Measurements from ENCODE around the gene OR10AG1. TPM values are rescaled to one million over a fixed set of nuclear protein-coding genes. Genes with fewer than 3 reads are reported as not detected.

OR10AG1 gene
- total RNA-seq: not detected
- polyA plus RNA-seq: not detected
- long read RNA-seq, donor 1: 0 reads
- long read RNA-seq, donor 2: 0 reads
- long read RNA-seq, donor 3: 0 reads

DNA sequence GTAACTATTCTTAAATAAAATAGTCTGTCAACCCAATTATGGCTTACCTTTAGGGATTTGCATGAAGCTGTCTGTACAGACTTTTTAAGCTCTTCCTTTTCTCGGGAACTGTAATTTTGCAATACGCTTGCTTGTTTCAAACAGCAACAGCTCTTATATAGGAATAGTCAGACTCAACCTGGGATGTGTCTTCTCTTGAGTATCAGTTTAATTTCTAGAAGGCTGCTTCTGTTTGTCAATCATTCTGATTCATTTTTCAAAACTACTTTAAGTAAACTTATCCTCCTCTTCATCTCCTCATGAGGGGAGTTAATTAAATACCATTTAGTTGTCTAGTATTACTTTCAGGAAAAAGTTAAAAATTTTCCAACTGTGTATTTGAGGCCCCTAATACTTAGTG lies at the start of gene OR10AG1:
Gene OR10AG1, minus strand, starts transcription at position 101 of the 400 bp plus-strand sequence. Its CDS starts 38 bp downstream, at position 63.
- TF ChIP-seq POLR2A (IDR thresholded peaks at IDR 0.05) (no peak), CTCF (IDR thresholded peaks at IDR 0.05) (no peak)
- WGBS, 4 donors: 80 to 89% (median 83%) methylated on average over 2 of the region's 2 CpGs
- Histone ChIP-seq H3K4me3 (no peak within 1 kb of the TSS), H3K9me3 (no peaks in the 10 kb centered on the region), H3K4me1 (no peaks in the 10 kb centered on the region), H3K27me3 (no peaks in the 10 kb centered on the region), H3K36me3 (no peaks in the 10 kb centered on the region), H3K27ac (no peak within 1 kb of the TSS)
- intact Hi-C loops (cut with DNase I): no loop called here
- ATAC-seq: no peak
- no peak for DNase-seq

DNA sequence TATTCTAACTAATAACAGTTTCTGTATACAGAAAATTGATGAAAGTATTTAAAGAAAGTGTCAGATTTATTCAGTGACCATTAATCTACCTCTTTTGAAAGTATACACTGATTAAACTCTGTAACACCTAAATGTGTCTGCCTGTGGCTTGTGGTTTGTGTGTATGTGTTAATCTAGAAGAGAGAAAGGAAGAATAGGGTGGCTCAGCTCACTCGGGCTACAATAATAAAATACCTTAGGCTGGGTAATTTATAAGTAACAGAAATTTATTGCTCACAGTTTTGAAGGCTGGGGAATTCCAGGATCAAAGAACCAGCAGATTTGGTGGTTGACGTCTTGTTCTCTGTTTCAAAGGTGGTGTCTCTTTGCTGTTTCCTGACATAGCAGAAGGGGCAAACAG lies 44.1 kb upstream of the OR10AG1 start:
- Histone ChIP-seq H3K9me3 (peaks cover 0 to 6% (median 0%) of the 10 kb centered on the region in 12 donors), H3K36me3 (no peaks in the 10 kb centered on the region), H3K4me1 (no peaks in the 10 kb centered on the region), H3K27me3 (no peaks in the 10 kb centered on the region), H3K4me3 (no peak overlapping the region), H3K27ac (no peak overlapping the region)
- intact Hi-C loops (cut with DNase I): no loop called here
- no peak for TF ChIP-seq CTCF (IDR thresholded peaks at IDR 0.05)
- TF ChIP-seq POLR2A (IDR thresholded peaks at IDR 0.05): no peak
- ATAC-seq (no peak), DNase-seq (no peak)
- 62 to 74% (median 68%) methylated on average over 2 of the region's 2 CpGs for WGBS, 4 donors

GRCh38 chr11:56010716-56011115 lies 41.0 kb upstream of the OR10AG1 start:
- Histone ChIP-seq H3K4me3 (no peak overlapping the region), H3K27ac (no peak overlapping the region), H3K9me3 (peaks cover 0 to 6% (median 0%) of the 10 kb centered on the region in 12 donors), H3K36me3 (no peaks in the 10 kb centered on the region), H3K4me1 (no peaks in the 10 kb centered on the region), H3K27me3 (no peaks in the 10 kb centered on the region)
- no peak for TF ChIP-seq POLR2A (IDR thresholded peaks at IDR 0.05)
- TF ChIP-seq CTCF (IDR thresholded peaks at IDR 0.05): no peak
- intact Hi-C loops (cut with DNase I): no loop called here
- ATAC-seq (no peak), DNase-seq (no peak)

DNA sequence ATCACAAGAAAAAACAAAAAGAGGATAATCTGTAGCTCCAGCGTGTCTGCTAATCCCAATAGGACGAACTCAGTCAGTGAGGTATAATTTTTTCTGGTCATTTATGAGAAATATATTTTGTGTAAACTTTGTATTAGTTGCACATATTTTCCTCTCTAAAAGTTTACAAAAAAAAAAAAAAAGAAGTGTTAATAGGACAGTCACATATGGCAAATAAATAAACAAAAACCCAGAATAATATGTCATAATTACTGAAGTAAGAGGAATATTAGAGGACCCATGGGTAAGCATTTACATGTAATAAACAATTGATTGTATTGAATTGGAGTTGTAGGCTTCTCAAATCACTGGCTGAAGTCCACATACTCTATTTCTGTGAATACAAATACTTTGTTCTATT lies 24.8 kb upstream of the OR10AG1 start, which contains the start of gene OR5F1:
Gene OR5F1, minus strand, starts transcription at position 101 of the 400 bp plus-strand sequence. Its CDS starts 0 bp downstream, at position 101.
- no peaks in the 10 kb centered on the region for H3K4me1 ChIP-seq
- H3K36me3 ChIP-seq: no peaks in the 10 kb centered on the region
- intact Hi-C loops (cut with DNase I): no loop called here
- H3K27ac ChIP-seq: no peak within 1 kb of the TSS
- H3K27me3 ChIP-seq: no peaks in the 10 kb centered on the region
- TF ChIP-seq CTCF (IDR thresholded peaks at IDR 0.05) (no peak), POLR2A (IDR thresholded peaks at IDR 0.05) (no peak)
- WGBS, 4 donors: 50 to 64% (median 58%) methylated on average over 2 of the region's 2 CpGs
- DNase-seq (no peak), ATAC-seq (no peak)
- peaks cover 0 to 8% (median 0%) of the 10 kb centered on the region in 12 donors for H3K9me3 ChIP-seq
- no peak within 1 kb of the TSS for H3K4me3 ChIP-seq
